ENCODE data around the gene CCDC88C. TPM values are rescaled to one million over a fixed set of nuclear protein-coding genes. Genes with fewer than 3 reads are reported as not detected.
A peak's percentile ranks its signal among the peaks of the same experiment; 100 is the strongest.

The CCDC88C gene
- total RNA-seq, 1 experiment from 2014 or later = 64.8 TPM

- Mint-ChIP-seq H3K4me1 (peaks cover 61% of the 10 kb centered on the region), H3K36me3 (no peaks in the 10 kb centered on the region), H3K4me3 (no peak overlapping the region), H3K27ac (peak overlapping the region; percentile 84), H3K9me3 (no peaks in the 10 kb centered on the region), H3K27me3 (ENCODE audit: low read depth) (no peaks in the 10 kb centered on the region)
- no peak for ATAC-seq
- no peak for DNase-seq (ENCODE audit: low spot score)
- ChIA-PET POLR2A (no interaction called here), CTCF (interaction anchor here (0.9 to 2.1 kb wide), 3 partner anchors 17 to 66 kb away, joined by 3 to 9 read pairs (median 4); no protein-coding TSS in a partner anchor)
- TF ChIP-seq PRDM15 (CRISPR knock-in tag; IDR thresholded peaks at IDR 0.05) (no peak), ZNF121 (CRISPR knock-in tag; IDR thresholded peaks at IDR 0.05) (no peak), ARID4B (CRISPR knock-in tag; IDR thresholded peaks at IDR 0.05; ENCODE audit: borderline replicate concordance) (no peak), SMAD3 (CRISPR knock-in tag; IDR thresholded peaks at IDR 0.05; ENCODE audit: borderline replicate concordance) (no peak), NR1H2 (CRISPR knock-in tag; IDR thresholded peaks at IDR 0.05) (no peak), IRF2 (CRISPR knock-in tag; IDR thresholded peaks at IDR 0.05; ENCODE audit: borderline replicate concordance, low read depth) (no peak), ZBTB43 (CRISPR knock-in tag; IDR thresholded peaks at IDR 0.05) (no peak), E2F4 (CRISPR knock-in tag; IDR thresholded peaks at IDR 0.05; ENCODE audit: borderline replicate concordance, low read depth) (no peak), KAT7 (CRISPR knock-in tag; IDR thresholded peaks at IDR 0.05; ENCODE audit: borderline replicate concordance) (no peak), GRHL2 (CRISPR knock-in tag; IDR thresholded peaks at IDR 0.05; ENCODE audit: insufficient replicate concordance, severe bottlenecking) (no peak), EMX1 (CRISPR knock-in tag; IDR thresholded peaks at IDR 0.05) (no peak), AR (CRISPR knock-in tag; IDR thresholded peaks at IDR 0.05) (no peak), JAZF1 (CRISPR knock-in tag; IDR thresholded peaks at IDR 0.05) (no peak), NFYB (CRISPR knock-in tag; conservative IDR thresholded peaks at IDR 0.05; ENCODE audit: low read depth) (no peak)
These were observed 65.6 kb downstream of the CCDC88C start for GRCh38 chr14:91352053-91352452.
